Thyroid gland (tissue), 4 donors: Measurements from ENCODE around the gene ALDOC.

ENCODE experiments used
- CTCF ChIP-seq, 6 experiments: fragments of 200-600 bp in 3 of 6; fragments of 450-650 bp in 3 of 6; sonication (generic) in 3 of 6; IDR thresholded peaks; one replicate each; pipeline ENCODE4 v1.5.1; 2016 to 2019; ENCODE audit warnings: antibody characterized with exemption in 6 of 6, mild to moderate bottlenecking in 2 of 6, inconsistent platforms in 1 of 6, moderate library complexity in 1 of 6
- POLR2A ChIP-seq, 2 donors: fragments of 450-650 bp; IDR thresholded peaks; one replicate each; pipeline ENCODE4 v1.6.1; 2017; ENCODE audit warnings: antibody characterized with exemption in 2 of 2, mild to moderate bottlenecking in 2 of 2, moderate library complexity in 1 of 2

GRCh38 chr17:28529013-28529400, 47.7 kb downstream of the ALDOC start:
- TF ChIP-seq CTCF (IDR thresholded peaks at IDR 0.05) (no peak), POLR2A (IDR thresholded peaks at IDR 0.05) (no peak)
